Endothelial cell of umbilical vein (primary cell): Measurements from ENCODE around the gene CDK10. TPM values are rescaled to one million over a fixed set of nuclear protein-coding genes. Genes with fewer than 3 reads are reported as not detected.

Experiments
- BruUV-seq: library from RNA; stranded (reverse); fragments of 400-500 nt; replicated peaks from 2 replicates; lab custom pipeline; 2021; lab: Mats Ljungman, UMichigan
- CTCF ChIA-PET: fragments of 300-600, 350-600 bp; sonication (Branson Sonifier 250); formaldehyde crosslinking; loops from one replicate; lab custom pipeline; 2021; ENCODE audit warnings: antibody characterized with exemption, inconsistent platforms; lab: Charles Lee
- POLR2A ChIA-PET: fragments of 300-600, 350-600 bp; sonication (Branson Sonifier 250); formaldehyde crosslinking; loops from one replicate; lab custom pipeline; 2021; ENCODE audit warnings: antibody characterized with exemption, inconsistent platforms; lab: Charles Lee
- DNase-seq: peaks from one replicate; pipeline ENCODE4 v3.0.0-alpha.2; 2011; ENCODE audit warnings: low read depth, low spot score
- FAIRE-seq: peaks from 2 replicates; lab custom pipeline; 2011; peaks lifted over from hg19 to GRCh38; lab: Jason Lieb, UNC
- H2AFZ ChIP-seq: 2 replicates; pipeline ENCODE4 v1.6.0; 2012; ENCODE audit warnings: low read depth, low read length, control low read depth, inconsistent platforms
- H3K27ac ChIP-seq: 2 replicates; pipeline ENCODE4 v1.5.1; 2011; ENCODE audit warnings: low read depth, mild to moderate bottlenecking, control low read depth, low read length, moderate library complexity; ENCODE audit not compliant: insufficient read depth
- H3K27me3 ChIP-seq, 2 experiments: 2 replicates each; pipeline versions ENCODE4 v1.6.0 to v1.6.1; 2011; ENCODE audit warnings: low read length in 2 of 2, mixed read lengths in 1 of 2; ENCODE audit not compliant: control insufficient read depth in 2 of 2, insufficient read depth in 2 of 2
- H3K36me3 ChIP-seq, 2 experiments: 2 replicates in 1 of 2; 3 replicates in 1 of 2; pipeline ENCODE4 v1.5.1; 2011; ENCODE audit warnings: low read length in 2 of 2, mild to moderate bottlenecking in 1 of 2, moderate library complexity in 1 of 2; ENCODE audit not compliant: control insufficient read depth in 2 of 2, insufficient read depth in 2 of 2; ENCODE audit errors: extremely low read depth in 1 of 2
- H3K4me1 ChIP-seq: 3 replicates; pipeline ENCODE4 v1.5.1; 2011; ENCODE audit warnings: mild to moderate bottlenecking, low read length; ENCODE audit not compliant: control insufficient read depth, insufficient read depth; ENCODE audit errors: extremely low read depth
- H3K4me2 ChIP-seq: 2 replicates; pipeline ENCODE4 v1.6.1; 2011; ENCODE audit warnings: low read length, control low read depth, mixed read lengths; ENCODE audit not compliant: insufficient read depth
- H3K4me3 ChIP-seq, 3 experiments: fragments of 200-600 bp in 1 of 3; sonication (generic), shearing (Covaris generic) in 1 of 3; replicated peaks in 1 of 3; 2 replicates each; pipeline ENCODE4 v1.5.1; 2011 to 2016; ENCODE audit warnings: control low read depth in 3 of 3, low read length in 3 of 3, mild to moderate bottlenecking in 2 of 3, inconsistent platforms in 1 of 3, low read depth in 1 of 3, moderate library complexity in 1 of 3; ENCODE audit not compliant: insufficient read depth in 1 of 3
- H3K79me2 ChIP-seq: 2 replicates; pipeline ENCODE4 v1.6.0; 2012; ENCODE audit warnings: low read length, inconsistent platforms; ENCODE audit not compliant: control insufficient read depth, insufficient read depth
- H3K9ac ChIP-seq: replicated peaks from 2 replicates; pipeline ENCODE3; 2011; ENCODE audit warnings: low read length, control low read depth; ENCODE audit not compliant: insufficient read depth; ENCODE audit errors: extremely low read depth
- H3K9me1 ChIP-seq: replicated peaks from 3 replicates; pipeline ENCODE4 v1.6.0; 2011; ENCODE audit warnings: mild to moderate bottlenecking, low read length; ENCODE audit not compliant: control insufficient read depth, insufficient read depth; ENCODE audit errors: extremely low read depth
- H3K9me3 ChIP-seq: replicated peaks from 2 replicates; pipeline ENCODE4 v1.5.1; 2012; ENCODE audit warnings: low read length, inconsistent platforms; ENCODE audit not compliant: control insufficient read depth, insufficient read depth
- H4K20me1 ChIP-seq: replicated peaks from 2 replicates; pipeline ENCODE3; 2011; ENCODE audit warnings: mild to moderate bottlenecking, low read length; ENCODE audit not compliant: control insufficient read depth, insufficient read depth; ENCODE audit errors: extremely low read depth
- EZH2 ChIP-seq: IDR thresholded peaks from 2 replicates; pipeline ENCODE4 v1.6.1; 2012; ENCODE audit warnings: borderline replicate concordance, low read depth, mild to moderate bottlenecking, moderate library complexity, low read length, inconsistent platforms; ENCODE audit not compliant: severe bottlenecking
- FOS ChIP-seq: IDR thresholded peaks from 2 replicates; pipeline ENCODE4 v1.6.1; 2011; ENCODE audit warnings: mild to moderate bottlenecking, low read length, moderate library complexity, borderline replicate concordance; ENCODE audit not compliant: insufficient read depth
- GATA2 ChIP-seq: IDR thresholded peaks from 2 replicates; pipeline ENCODE4 v1.7.0; 2011; ENCODE audit warnings: low read depth, mild to moderate bottlenecking, moderate library complexity, mixed read lengths, low read length; ENCODE audit not compliant: insufficient read length, insufficient read depth
- JUN ChIP-seq: IDR thresholded peaks from 2 replicates; pipeline ENCODE4 v1.6.1; 2011; ENCODE audit warnings: borderline replicate concordance, low read depth; ENCODE audit not compliant: insufficient read length, insufficient read depth
- MAX ChIP-seq: IDR thresholded peaks from 2 replicates; pipeline ENCODE4 v1.6.1; 2011; ENCODE audit not compliant: insufficient read depth, insufficient read length
- MYC ChIP-seq: IDR thresholded peaks from one replicate; pipeline ENCODE4 v1.6.1; 2011; ENCODE audit warnings: mild to moderate bottlenecking, low read depth, low read length
- POLR2A ChIP-seq: IDR thresholded peaks from 2 replicates; pipeline ENCODE4 v1.6.1; 2012; ENCODE audit warnings: low read depth, mild to moderate bottlenecking, control low read depth, low read length
- POLR2AphosphoS5 ChIP-seq: IDR thresholded peaks from 2 replicates; pipeline ENCODE4 v1.6.1; 2012; ENCODE audit warnings: low read depth, mild to moderate bottlenecking, control low read depth, low read length, moderate library complexity; ENCODE audit not compliant: insufficient read depth
- dilution Hi-C: fragments of 300-500 bp; cut with MboI; formaldehyde crosslinking; loops from one replicate; pipeline ENCODE4 v1.15.0; 2019; ENCODE audit warnings: low sequenced_read_pairs; ENCODE audit not compliant: extremely low pct_ligation_motif_present
- intact Hi-C: fragments of 100-400 bp; cut with micrococcal nuclease; formaldehyde crosslinking; loops from one replicate; pipeline ENCODE4 v1.10.0; 2022
- polyA plus RNA-seq, 4 experiments: library from polyadenylated mRNA; depleted of rRNA in 3 of 4; stranded (reverse) in 3 of 4; unstranded in 1 of 4; fragments of >200 nt; gene quantifications; 2 replicates each; pipeline versions ENCODE4 v1.2.1 to v1.2.3, GENCODE V29; 2011 to 2012; ENCODE audit warnings: missing spikeins in 1 of 4
- total RNA-seq: library from RNA; stranded (reverse); gene quantifications from 2 replicates; pipeline ENCODE4 v1.2.3, GENCODE V29; 2021
- TF ChIP-seq, protein P1 (sequence below), 2 donors: IDR thresholded peaks; 1 replicate in 1 of 2; 2 replicates in 1 of 2; pipeline ENCODE4 v1.5.1; 2011; ENCODE audit warnings: low read length in 2 of 2, mild to moderate bottlenecking in 2 of 2, moderate library complexity in 2 of 2, control low read depth in 1 of 2, inconsistent platforms in 1 of 2, low read depth in 1 of 2; ENCODE audit not compliant: insufficient read depth in 1 of 2; ENCODE audit errors: extremely low read depth in 1 of 2

Gene CDK10
- total and polyA plus RNA-seq, 2 donors (not counting 3 experiments of a cell fraction or from before 2014, with no cell fraction given) = 74.5 to 99.9 TPM

DNA sequence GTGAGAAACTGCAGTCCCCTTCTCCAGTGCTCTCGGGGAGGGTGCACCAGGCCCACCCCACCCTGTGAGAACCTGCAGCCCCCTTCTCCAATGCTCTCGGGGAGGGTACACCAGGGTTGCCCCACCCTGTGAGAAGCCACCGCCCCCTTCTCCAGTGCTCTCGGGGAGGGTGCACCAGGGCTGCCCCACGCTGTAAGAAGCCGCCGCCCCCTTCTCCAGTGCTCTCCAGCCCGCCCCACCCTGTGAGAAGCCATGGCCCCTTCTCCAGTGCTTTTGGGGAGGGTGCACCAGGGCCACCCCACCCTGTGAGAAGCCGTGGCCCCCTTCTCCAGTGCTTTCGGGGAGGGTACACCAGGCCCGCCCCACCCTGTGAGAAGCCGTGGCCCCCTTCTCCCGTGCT is 16.7 kb upstream of the CDK10 start:
- TF ChIP-seq POLR2AphosphoS5 = no peak
- no peak for TF ChIP-seq POLR2A
- TF ChIP-seq EZH2 = no peak
- no peak for TF ChIP-seq GATA2
- TF ChIP-seq, protein P1, sequence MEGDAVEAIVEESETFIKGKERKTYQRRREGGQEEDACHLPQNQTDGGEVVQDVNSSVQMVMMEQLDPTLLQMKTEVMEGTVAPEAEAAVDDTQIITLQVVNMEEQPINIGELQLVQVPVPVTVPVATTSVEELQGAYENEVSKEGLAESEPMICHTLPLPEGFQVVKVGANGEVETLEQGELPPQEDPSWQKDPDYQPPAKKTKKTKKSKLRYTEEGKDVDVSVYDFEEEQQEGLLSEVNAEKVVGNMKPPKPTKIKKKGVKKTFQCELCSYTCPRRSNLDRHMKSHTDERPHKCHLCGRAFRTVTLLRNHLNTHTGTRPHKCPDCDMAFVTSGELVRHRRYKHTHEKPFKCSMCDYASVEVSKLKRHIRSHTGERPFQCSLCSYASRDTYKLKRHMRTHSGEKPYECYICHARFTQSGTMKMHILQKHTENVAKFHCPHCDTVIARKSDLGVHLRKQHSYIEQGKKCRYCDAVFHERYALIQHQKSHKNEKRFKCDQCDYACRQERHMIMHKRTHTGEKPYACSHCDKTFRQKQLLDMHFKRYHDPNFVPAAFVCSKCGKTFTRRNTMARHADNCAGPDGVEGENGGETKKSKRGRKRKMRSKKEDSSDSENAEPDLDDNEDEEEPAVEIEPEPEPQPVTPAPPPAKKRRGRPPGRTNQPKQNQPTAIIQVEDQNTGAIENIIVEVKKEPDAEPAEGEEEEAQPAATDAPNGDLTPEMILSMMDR (IDR thresholded peaks at IDR 0.05; ENCODE audit: extremely low read depth in 1 of 2, insufficient read depth in 1 of 2, low read depth in 1 of 2, low read length in 2 of 2) = no peak
- TF ChIP-seq MYC = no peak
- no peak for TF ChIP-seq JUN
- TF ChIP-seq MAX = no peak
- TF ChIP-seq FOS = no peak
- FAIRE-seq (no peak), DNase-seq (no peak)
- no peak overlapping the region for H3K4me2 ChIP-seq
- dilution Hi-C loops = no loop called here
- no peaks in the 10 kb centered on the region for H4K20me1 ChIP-seq
- intact Hi-C loops = no loop called here
- H3K9ac ChIP-seq = no peak overlapping the region
- H3K9me3 ChIP-seq = no peaks in the 10 kb centered on the region
- H3K4me3 ChIP-seq = no peak overlapping the region
- no peaks in the 10 kb centered on the region for H3K4me1 ChIP-seq
- H3K27ac ChIP-seq = no peak overlapping the region
- H3K36me3 ChIP-seq = no peaks in the 10 kb centered on the region
- H3K79me2 ChIP-seq = no peaks in the 10 kb centered on the region
- ChIA-PET POLR2A (no interaction called here), CTCF (interaction anchor here (0.8 kb wide), 1 partner anchor 10 kb away, joined by 3 read pairs; no protein-coding TSS in a partner anchor)
- no peak overlapping the region for H2AFZ ChIP-seq
- no TSS peak for BruUV-seq
- no peaks in the 10 kb centered on the region for H3K27me3 ChIP-seq
- H3K9me1 ChIP-seq = no peaks in the 10 kb centered on the region
